Colonic mucosa (tissue), 4 donors: Measurements from ENCODE around the gene BRPF1. TPM values are rescaled to one million over a fixed set of nuclear protein-coding genes. Genes with fewer than 3 reads are reported as not detected.
A peak's percentile ranks its signal among the peaks of the same experiment; 100 is the strongest.
"Not testable (repeated sequence)": the region's sequence is repeated elsewhere in the genome, so short reads cannot be mapped to it uniquely, and the experiment has no call there.

Experiments used
- DNase-seq: peaks from one replicate; pipeline ENCODE4 v3.0.0-alpha.2; 2020
- H3K27ac ChIP-seq: fragments of 200-600 bp; one replicate; pipeline ENCODE4 v1.8.0; 2021
- H3K27me3 ChIP-seq: fragments of 200-600 bp; one replicate; pipeline ENCODE4 v1.8.0; 2021
- H3K36me3 ChIP-seq: fragments of 200-600 bp; one replicate; pipeline ENCODE4 v1.8.0; 2021
- H3K4me1 ChIP-seq: fragments of 200-600 bp; one replicate; pipeline ENCODE4 v1.8.0; 2021; ENCODE audit warnings: mild to moderate bottlenecking
- H3K4me3 ChIP-seq: fragments of 200-600 bp; one replicate; pipeline ENCODE4 v1.8.0; 2021
- H3K9ac ChIP-seq, 2 donors: one replicate each; pipeline ENCODE4 v1.7.0; 2013; ENCODE audit warnings: control low read depth in 2 of 2, low read depth in 2 of 2, low read length in 2 of 2
- H3K9me3 ChIP-seq: fragments of 200-600 bp; one replicate; pipeline ENCODE4 v1.8.0; 2021
- CTCF ChIP-seq: fragments of 200-600 bp; IDR thresholded peaks from one replicate; pipeline ENCODE4 v1.8.0; 2022; ENCODE audit warnings: antibody characterized with exemption, mild to moderate bottlenecking
- intact Hi-C: fragments of 100-400 bp; cut with DNase I; formaldehyde crosslinking; loops from one replicate; pipeline ENCODE4 v1.14.1; 2022
- total RNA-seq, 2 donors: library from RNA; stranded (reverse); fragmentation: NEBNext Ultra II Directional in 1 of 2; extraction: Animal tissue kit (Norgen Biotek cat#: 25700) in 1 of 2; gene quantifications; one replicate each; pipeline ENCODE4 v1.2.1, GENCODE V29; 2021
- donor health status: healthy.
- donor health status: DM: no; HTN: no; CAD: no.
- donor health status: DM: no; HTN: no; CAD: no.

Gene BRPF1
- total RNA-seq, 2 donors from 2014 or later = 13.6 to 18.7 TPM

- intact Hi-C loops = no loop called here
- H3K27ac ChIP-seq = peak within 1 kb of the TSS; percentile 59
- H3K9me3 ChIP-seq = no peaks in the 10 kb centered on the region
- no peaks in the 10 kb centered on the region for H3K27me3 ChIP-seq
- peak within 1 kb of the TSS; percentile 52 for H3K4me3 ChIP-seq
- peak within 1 kb of the TSS; percentile 88 to 94 for H3K9ac ChIP-seq
- TF ChIP-seq CTCF = no peak
- DNase-seq = peak; percentile 85
- H3K4me1 ChIP-seq = peaks cover 5% of the 10 kb centered on the region
- H3K36me3 ChIP-seq = no peaks in the 10 kb centered on the region
Observed at GRCh38 chr3:9769426-9770275, 38.1 kb downstream of the BRPF1 start, which contains the start of gene CAMK1. CAMK1 (minus strand) TSS chr3:9769947; CDS start chr3:9767749, 2,198 bp downstream.

- intact Hi-C loops = no loop called here
- peak overlapping the region; percentile 88 to 94 for H3K9ac ChIP-seq
- H3K36me3 ChIP-seq = no peaks in the 10 kb centered on the region
- DNase-seq = peak; percentile 93
- H3K27me3 ChIP-seq = no peaks in the 10 kb centered on the region
- no peak for TF ChIP-seq CTCF
- H3K4me1 ChIP-seq = peaks cover 5% of the 10 kb centered on the region
- H3K27ac ChIP-seq = peak overlapping the region; percentile 59
- H3K9me3 ChIP-seq = no peaks in the 10 kb centered on the region
- peak overlapping the region; percentile 52 for H3K4me3 ChIP-seq
Observed at GRCh38 chr3:9770276-9770812, 38.8 kb downstream of the BRPF1 start.

GRCh38 chr3:9771007-9771406 is 39.5 kb downstream of the BRPF1 start:
- H3K27me3 ChIP-seq, H3K4me3 ChIP-seq, DNase-seq, intact Hi-C loops, H3K9me3 ChIP-seq, H3K27ac ChIP-seq, H3K4me1 ChIP-seq, H3K36me3 ChIP-seq, H3K9ac ChIP-seq: not testable (repeated sequence)

- H3K9ac ChIP-seq = no peak overlapping the region
- no peaks in the 10 kb centered on the region for H3K4me1 ChIP-seq
- H3K9me3 ChIP-seq = no peaks in the 10 kb centered on the region
- no peaks in the 10 kb centered on the region for H3K27me3 ChIP-seq
- intact Hi-C loops = no loop called here
- no peak overlapping the region for H3K4me3 ChIP-seq
- no peaks in the 10 kb centered on the region for H3K36me3 ChIP-seq
- H3K27ac ChIP-seq = no peak overlapping the region
- no peak for TF ChIP-seq CTCF
- no peak for DNase-seq
Observed at GRCh38 chr3:9776896-9777693, 45.6 kb downstream of the BRPF1 start.

- TF ChIP-seq CTCF = no peak
- Histone ChIP-seq H3K4me3 (no peak overlapping the region), H3K9ac (no peak overlapping the region), H3K36me3 (no peaks in the 10 kb centered on the region), H3K27me3 (no peaks in the 10 kb centered on the region), H3K9me3 (no peaks in the 10 kb centered on the region), H3K27ac (no peak overlapping the region), H3K4me1 (no peaks in the 10 kb centered on the region)
- intact Hi-C loops = no loop called here
- DNase-seq = no peak
Observed at GRCh38 chr3:9777694-9778021, 46.1 kb downstream of the BRPF1 start.
